Left lung (tissue), 10 donors: Measurements from ENCODE around the gene TTC39C. TPM values are rescaled to one million over a fixed set of nuclear protein-coding genes. Genes with fewer than 3 reads are reported as not detected.

ENCODE experiments used
- ATAC-seq: fragments of 200-7000 bp; cut with Tn5 transposase; one replicate; pipeline ENCODE4 v1.9.1; 2020; ENCODE audit warnings: moderate library complexity
- DNase-seq, 4 donors: peaks; one replicate each; pipeline ENCODE4 v3.0.0-alpha.2; 2013 to 2020
- H3K27ac ChIP-seq, 2 donors: fragments of 200-600 bp; sonication (generic) in 1 of 2; one replicate each; pipeline versions ENCODE4 v1.5.0 to v1.8.0; 2020 to 2021
- H3K27me3 ChIP-seq, 2 donors: fragments of 200-600 bp; sonication (generic) in 1 of 2; one replicate each; pipeline versions ENCODE4 v1.5.0 to v1.8.0; 2020 to 2021
- H3K36me3 ChIP-seq, 2 donors: fragments of 200-600 bp; sonication (generic) in 1 of 2; one replicate each; pipeline versions ENCODE4 v1.5.0 to v1.8.0; 2020 to 2021
- H3K4me1 ChIP-seq, 2 donors: fragments of 200-600 bp; one replicate each; pipeline ENCODE4 v1.8.0; 2021
- H3K4me3 ChIP-seq, 2 donors: fragments of 200-600 bp; sonication (generic) in 1 of 2; one replicate each; pipeline versions ENCODE4 v1.5.0 to v1.8.0; 2020 to 2021; ENCODE audit warnings: mild to moderate bottlenecking in 1 of 2
- H3K9me3 ChIP-seq, 2 donors: fragments of 200-600 bp; sonication (generic) in 1 of 2; one replicate each; pipeline versions ENCODE4 v1.5.0 to v1.8.0; 2020 to 2021
- intact Hi-C, 2 donors: fragments of 100-400 bp; cut with DNase I; formaldehyde crosslinking; loops; one replicate each; pipeline versions ENCODE4 v1.11.2 to v1.14.2; 2022
- polyA plus RNA-seq, 6 donors: library from polyadenylated mRNA; unstranded; fragments of 120-200 nt; gene quantifications; one replicate each; pipeline ENCODE4 v1.2.1, GENCODE V29; 2013; ENCODE audit not compliant: insufficient read length in 6 of 6
- total RNA-seq, 2 donors: library from RNA; stranded (reverse); fragmentation: NEBNext Ultra II Directional; extraction: Animal tissue kit (Norgen Biotek cat#: 25700); gene quantifications; one replicate each; pipeline ENCODE4 v1.2.1, GENCODE V29; 2021
- TF ChIP-seq, protein P1 (sequence below), 2 donors: fragments of 200-600 bp; sonication (generic) in 1 of 2; IDR thresholded peaks; one replicate each; pipeline versions ENCODE4 v1.5.0 to v1.8.0; 2021; ENCODE audit warnings: antibody characterized with exemption in 2 of 2
- donor health status: DM: no; HTN: yes; CAD: no.
- donor health status: DM: no; HTN: no; CAD: no.

Gene TTC39C
- total and polyA plus RNA-seq, 8 donors: 12.0 to 19.3 (median 15.1) TPM

DNA sequence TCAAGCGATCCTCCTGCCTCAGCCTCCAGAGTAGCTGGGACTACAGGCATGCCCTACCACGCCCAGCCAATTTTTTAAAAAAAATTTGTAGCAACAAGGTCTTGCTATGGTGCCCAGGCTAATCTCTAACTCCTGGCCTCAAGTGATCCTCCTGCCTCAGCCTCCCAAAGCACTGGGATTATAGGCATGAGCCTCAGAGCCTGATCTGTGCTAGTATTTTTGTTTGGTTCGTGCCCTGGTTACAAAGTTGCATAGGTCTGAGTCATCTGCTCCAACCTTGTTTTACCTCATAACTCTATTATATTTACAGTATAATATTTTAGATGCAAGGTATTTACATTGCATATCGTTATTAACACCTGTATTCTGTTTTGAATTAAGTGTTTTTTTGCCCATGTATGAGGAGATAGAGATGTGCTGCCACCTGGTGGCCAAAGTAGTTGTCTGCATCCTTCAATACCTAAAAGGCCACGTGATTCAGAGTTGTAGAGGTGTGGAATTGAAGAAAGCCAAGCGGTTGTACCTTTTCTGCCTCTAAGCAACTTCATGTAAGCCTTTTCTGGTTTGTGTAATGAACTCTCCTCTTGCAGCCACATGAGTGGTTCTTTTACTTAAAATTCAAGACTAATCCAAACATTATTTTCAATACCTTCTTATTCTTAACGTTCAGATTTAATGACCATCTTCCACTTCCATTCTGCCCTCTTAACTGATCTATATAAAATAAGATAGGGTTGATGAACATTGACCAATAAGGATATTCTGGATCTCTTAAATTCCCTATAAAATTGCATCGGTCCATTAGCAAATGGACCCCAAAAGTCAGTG is 104.4 kb downstream of the TTC39C start:
- H3K36me3 ChIP-seq: peaks cover 0 to 13% of the 10 kb centered on the region in 2 donors
- H3K27me3 ChIP-seq: no peaks in the 10 kb centered on the region
- H3K4me3 ChIP-seq: no peak overlapping the region
- no peaks in the 10 kb centered on the region for H3K9me3 ChIP-seq
- DNase-seq: peak in 3 of 4 donors; percentile 56 to 80 (median 62)
- intact Hi-C loops: no loop called here
- ATAC-seq: peak; percentile 95
- TF ChIP-seq, protein P1, sequence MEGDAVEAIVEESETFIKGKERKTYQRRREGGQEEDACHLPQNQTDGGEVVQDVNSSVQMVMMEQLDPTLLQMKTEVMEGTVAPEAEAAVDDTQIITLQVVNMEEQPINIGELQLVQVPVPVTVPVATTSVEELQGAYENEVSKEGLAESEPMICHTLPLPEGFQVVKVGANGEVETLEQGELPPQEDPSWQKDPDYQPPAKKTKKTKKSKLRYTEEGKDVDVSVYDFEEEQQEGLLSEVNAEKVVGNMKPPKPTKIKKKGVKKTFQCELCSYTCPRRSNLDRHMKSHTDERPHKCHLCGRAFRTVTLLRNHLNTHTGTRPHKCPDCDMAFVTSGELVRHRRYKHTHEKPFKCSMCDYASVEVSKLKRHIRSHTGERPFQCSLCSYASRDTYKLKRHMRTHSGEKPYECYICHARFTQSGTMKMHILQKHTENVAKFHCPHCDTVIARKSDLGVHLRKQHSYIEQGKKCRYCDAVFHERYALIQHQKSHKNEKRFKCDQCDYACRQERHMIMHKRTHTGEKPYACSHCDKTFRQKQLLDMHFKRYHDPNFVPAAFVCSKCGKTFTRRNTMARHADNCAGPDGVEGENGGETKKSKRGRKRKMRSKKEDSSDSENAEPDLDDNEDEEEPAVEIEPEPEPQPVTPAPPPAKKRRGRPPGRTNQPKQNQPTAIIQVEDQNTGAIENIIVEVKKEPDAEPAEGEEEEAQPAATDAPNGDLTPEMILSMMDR (IDR thresholded peaks at IDR 0.05): peak; percentile 91 to 94
- H3K4me1 ChIP-seq: peaks cover 0 to 11% of the 10 kb centered on the region in 2 donors
- no peak overlapping the region for H3K27ac ChIP-seq

DNA sequence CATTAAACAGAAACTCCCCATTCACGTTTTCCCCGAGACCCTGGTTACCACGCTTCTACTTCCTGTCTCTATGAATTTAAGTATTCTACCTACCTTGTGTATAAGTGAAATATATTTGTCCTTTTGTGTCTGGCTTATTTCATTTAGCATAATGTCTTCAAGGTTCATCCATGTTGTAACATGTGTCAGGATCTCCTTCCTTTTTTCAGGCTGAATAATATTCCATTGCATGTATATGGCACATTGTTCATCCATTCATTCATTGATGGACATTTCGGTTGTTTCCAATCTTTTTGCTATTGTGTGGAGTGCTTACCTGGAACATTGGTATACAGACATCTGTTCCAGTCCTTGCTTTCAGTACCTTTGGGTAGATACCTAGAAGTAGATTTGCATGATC is 106.1 kb downstream of the TTC39C start:
- intact Hi-C loops: loop anchor here in 1 of 2 donors (10.0 kb wide), 2 partner anchors 156 to 506 kb away; no protein-coding TSS in a partner anchor
- Histone ChIP-seq H3K36me3 (peaks cover 0 to 23% of the 10 kb centered on the region in 2 donors), H3K4me3 (no peak overlapping the region), H3K27ac (no peak overlapping the region), H3K27me3 (no peaks in the 10 kb centered on the region), H3K4me1 (peaks cover 0 to 2% of the 10 kb centered on the region in 2 donors), H3K9me3 (no peaks in the 10 kb centered on the region)
- ATAC-seq: no peak
- TF ChIP-seq, protein P1 (IDR thresholded peaks at IDR 0.05): no peak
- DNase-seq: no peak

DNA sequence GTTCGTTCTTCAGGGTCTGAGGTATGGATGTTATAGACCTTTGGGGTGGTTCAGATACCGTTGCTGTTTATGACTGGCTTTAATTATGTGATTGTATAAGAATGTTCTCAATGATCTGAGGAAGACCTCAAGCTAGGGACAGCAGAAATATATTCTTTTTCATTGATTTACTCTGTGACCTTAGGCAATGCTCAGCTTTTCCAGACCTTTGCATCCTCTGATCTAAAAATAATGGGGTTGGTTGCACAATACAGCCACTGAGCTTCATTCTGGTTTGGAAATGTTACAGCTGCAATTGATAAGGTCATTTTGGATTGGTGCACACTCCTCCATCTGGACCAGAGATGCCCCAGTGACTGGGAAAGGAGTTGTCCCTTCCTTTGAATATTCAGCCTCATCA is 107.1 kb downstream of the TTC39C start:
- Histone ChIP-seq H3K36me3 (peaks cover 0 to 23% of the 10 kb centered on the region in 2 donors), H3K4me3 (no peak overlapping the region), H3K27me3 (no peaks in the 10 kb centered on the region), H3K27ac (no peak overlapping the region), H3K9me3 (no peaks in the 10 kb centered on the region), H3K4me1 (no peaks in the 10 kb centered on the region)
- DNase-seq (peak in 2 of 4 donors; percentile 14 to 23), ATAC-seq (no peak)
- TF ChIP-seq, protein P1 (IDR thresholded peaks at IDR 0.05): no peak
- intact Hi-C loops: loop anchor here in 1 of 2 donors (10.0 kb wide), 2 partner anchors 157 to 507 kb away; no protein-coding TSS in a partner anchor

- H3K4me1 ChIP-seq: no peaks in the 10 kb centered on the region
- peak in 1 of 4 donors; percentile 15 for DNase-seq
- TF ChIP-seq, protein P1 (IDR thresholded peaks at IDR 0.05): no peak
- H3K36me3 ChIP-seq: peaks cover 0 to 35% of the 10 kb centered on the region in 2 donors
- H3K9me3 ChIP-seq: no peaks in the 10 kb centered on the region
- H3K4me3 ChIP-seq: no peak overlapping the region
- intact Hi-C loops: loop anchor here in 1 of 2 donors (10.0 kb wide), 2 partner anchors 162 to 512 kb away; no protein-coding TSS in a partner anchor
- ATAC-seq: peak; percentile 81
- no peaks in the 10 kb centered on the region for H3K27me3 ChIP-seq
- no peak overlapping the region for H3K27ac ChIP-seq
Observed at GRCh38 chr18:24126155-24126961, 111.8 kb downstream of the TTC39C start.
